SK-N-SH (cell line): Measurements from ENCODE around the gene MYPN. TPM values are rescaled to one million over a fixed set of nuclear protein-coding genes. Genes with fewer than 3 reads are reported as not detected.

Source experiments
- CTCF ChIA-PET: fragments of 300-600, 350-600 bp; formaldehyde crosslinking; extraction: SDS; loops from one replicate; lab custom pipeline; 2021; lab: Yijun Ruan, JAX
- POLR2A ChIA-PET: fragments of 350-600 bp; sonication (Branson Sonifier 250); formaldehyde crosslinking; extraction: SDS; loops from one replicate; lab custom pipeline; 2020; ENCODE audit warnings: antibody characterized with exemption, inconsistent platforms; lab: Yijun Ruan, JAX
- DNase-seq: peaks from one replicate; pipeline ENCODE4 v3.0.0; 2012
- H2AFZ ChIP-seq: fragments of 200-600 bp; sonication (generic); 2 replicates; pipeline ENCODE4 v1.8.1; 2016; ENCODE audit warnings: antibody characterized with exemption, mild to moderate bottlenecking, low read depth
- H3F3A ChIP-seq: fragments of 200-600 bp; sonication (generic); replicated peaks from 2 replicates; pipeline ENCODE3; 2016; ENCODE audit warnings: antibody characterized with exemption, mild to moderate bottlenecking; ENCODE audit not compliant: insufficient read depth
- H3K27ac ChIP-seq, 2 experiments: fragments of 200-500 bp in 1 of 2; fragments of 200-600 bp in 1 of 2; sonication (Bioruptor generic) in 1 of 2; sonication (generic), shearing (Covaris generic) in 1 of 2; 2 replicates each; pipeline versions ENCODE4 v1.5.1 to v1.6.1; 2014 to 2016; ENCODE audit warnings: low read depth in 2 of 2, inconsistent platforms in 1 of 2, low read length in 1 of 2, mild to moderate bottlenecking in 1 of 2, mixed read lengths in 1 of 2
- H3K27me3 ChIP-seq: fragments of 200-600 bp; sonication (generic), shearing (Covaris generic); 2 replicates; pipeline ENCODE4 v1.6.1; 2016; ENCODE audit warnings: mixed run types; ENCODE audit not compliant: insufficient read depth
- H3K36me3 ChIP-seq, 2 experiments: fragments of 200-500 bp in 1 of 2; fragments of 200-600 bp in 1 of 2; sonication (Bioruptor generic) in 1 of 2; sonication (generic) in 1 of 2; replicated peaks in 1 of 2; 2 replicates each; pipeline versions ENCODE3 to v1.5.1; 2014 to 2016; ENCODE audit warnings: low read length in 1 of 2, mild to moderate bottlenecking in 1 of 2; ENCODE audit not compliant: insufficient read depth in 2 of 2, control insufficient read depth in 1 of 2
- H3K4me1 ChIP-seq, 2 experiments: fragments of 200-500 bp in 1 of 2; fragments of 200-600 bp in 1 of 2; sonication (Bioruptor generic) in 1 of 2; sonication (generic), shearing (Covaris generic) in 1 of 2; 2 replicates each; pipeline versions ENCODE4 v1.5.1 to v1.6.1; 2014 to 2016; ENCODE audit warnings: low read depth in 1 of 2, low read length in 1 of 2, mixed run types in 1 of 2; ENCODE audit not compliant: insufficient read depth in 2 of 2, control insufficient read depth in 1 of 2
- H3K4me2 ChIP-seq: fragments of 200-600 bp; sonication (generic), shearing (Covaris generic); 2 replicates; pipeline ENCODE4 v1.6.1; 2017; ENCODE audit warnings: mixed run types
- H3K4me3 ChIP-seq, 2 experiments: fragments of 200-500 bp in 1 of 2; fragments of 200-600 bp in 1 of 2; sonication (Bioruptor generic) in 1 of 2; sonication (generic), shearing (Covaris generic) in 1 of 2; 2 replicates each; pipeline versions ENCODE4 v1.5.1 to v1.8.1; 2014 to 2016; ENCODE audit warnings: low read depth in 2 of 2, inconsistent platforms in 1 of 2, low read length in 1 of 2, mild to moderate bottlenecking in 1 of 2, mixed read lengths in 1 of 2, moderate library complexity in 1 of 2
- H3K79me2 ChIP-seq: fragments of 200-600 bp; sonication (generic); 2 replicates; pipeline ENCODE4 v1.8.1; 2017; ENCODE audit warnings: mild to moderate bottlenecking; ENCODE audit not compliant: insufficient read depth
- H3K9ac ChIP-seq: fragments of 200-600 bp; sonication (generic); 2 replicates; pipeline ENCODE4 v1.6.1; 2017; ENCODE audit warnings: mixed run types
- H3K9me2 ChIP-seq: fragments of 200-600 bp; sonication (generic); 2 replicates; pipeline ENCODE4 v1.6.1; 2017; ENCODE audit warnings: mixed run types
- H3K9me3 ChIP-seq: fragments of 200-600 bp; sonication (generic); 2 replicates; pipeline ENCODE4 v1.6.1; 2017; ENCODE audit warnings: mixed run types, mild to moderate bottlenecking, moderate library complexity
- H4K20me1 ChIP-seq: fragments of 200-600 bp; sonication (generic); 2 replicates; pipeline ENCODE4 v1.6.1; 2017; ENCODE audit warnings: mild to moderate bottlenecking, mixed run types; ENCODE audit not compliant: insufficient read depth
- CTCF ChIP-seq: fragments of 200-600 bp; sonication (generic); IDR thresholded peaks from 2 replicates; pipeline ENCODE4 v1.6.1; 2017; ENCODE audit warnings: antibody characterized with exemption, mild to moderate bottlenecking, moderate library complexity
- FOSL2 ChIP-seq: IDR thresholded peaks from 2 replicates; pipeline ENCODE4 v1.4.0; 2012; ENCODE audit warnings: low read depth, mild to moderate bottlenecking, moderate library complexity, borderline replicate concordance
- FOXJ3 ChIP-seq: sonication (generic); formaldehyde crosslinking; IDR thresholded peaks from 2 replicates; pipeline ENCODE4 v1.5.1; 2020; ENCODE audit warnings: mild to moderate bottlenecking, missing genetic modification reagents
- MEF2A ChIP-seq: IDR thresholded peaks from 2 replicates; pipeline ENCODE4 v1.4.0; 2012; ENCODE audit warnings: low read depth, borderline replicate concordance
- NFIC ChIP-seq: IDR thresholded peaks from 2 replicates; pipeline ENCODE4 v1.4.0; 2012; ENCODE audit warnings: borderline replicate concordance
- POLR2AphosphoS5 ChIP-seq: IDR thresholded peaks from 2 replicates; pipeline ENCODE4 v1.6.1; 2012; ENCODE audit warnings: low read depth, low read length
- RAD21 ChIP-seq: IDR thresholded peaks from 2 replicates; pipeline ENCODE4 v1.6.1; 2012; ENCODE audit warnings: mild to moderate bottlenecking, low read length
- RCOR1 ChIP-seq: fragments of 150-350 bp; IDR thresholded peaks from 2 replicates; pipeline ENCODE4 v1.6.1; 2017; ENCODE audit warnings: antibody characterized with exemption, low read length
- REST ChIP-seq: IDR thresholded peaks from 2 replicates; pipeline ENCODE4 v1.6.1; 2012; ENCODE audit warnings: mild to moderate bottlenecking, low read depth, low read length, moderate library complexity
- RFX5 ChIP-seq: IDR thresholded peaks from 2 replicates; pipeline ENCODE4 v1.6.1; 2012; ENCODE audit warnings: mild to moderate bottlenecking, improper control_type of control experiment, low read length
- RXRA ChIP-seq: IDR thresholded peaks from 2 replicates; pipeline ENCODE4 v1.4.0; 2012; ENCODE audit warnings: low read depth, mild to moderate bottlenecking, borderline replicate concordance
- SIN3A ChIP-seq: IDR thresholded peaks from 2 replicates; pipeline ENCODE4 v1.6.1; 2012; ENCODE audit warnings: low read depth, mild to moderate bottlenecking, low read length, moderate library complexity, borderline replicate concordance
- SMC3 ChIP-seq: IDR thresholded peaks from 2 replicates; pipeline ENCODE4 v1.6.1; 2012; ENCODE audit warnings: low read depth, low read length, improper control_type of control experiment
- TEAD4 ChIP-seq: IDR thresholded peaks from 2 replicates; pipeline ENCODE4 v1.4.0; 2012; ENCODE audit warnings: mild to moderate bottlenecking, borderline replicate concordance; ENCODE audit not compliant: insufficient read depth
- USF1 ChIP-seq: IDR thresholded peaks from 2 replicates; pipeline ENCODE4 v1.4.0; 2012; ENCODE audit warnings: low read depth, borderline replicate concordance
- WGBS: methylation state at CpG from one replicate; pipeline ENCODE4 v1.1.6; 2017; ENCODE audit warnings: low lambda C conversion rate; 5-methylcytosine and 5-hydroxymethylcytosine counted together
- polyA plus RNA-seq, 3 experiments: library from polyadenylated mRNA; depleted of rRNA; stranded (reverse); fragments of >200 nt; gene quantifications; 2 replicates each; pipeline ENCODE4 v1.2.3, GENCODE V29; 2012

Gene MYPN
- polyA plus RNA-seq, 1 of the 3 experiments (the other 2 are of a cell fraction): 0.43 TPM

- H3K36me3 ChIP-seq: no peaks in the 10 kb centered on the region
- H3K4me2 ChIP-seq: no peak overlapping the region
- peaks cover 0 to 32% of the 10 kb centered on the region in 2 experiments; a peak in 2 of 4 replicates for H3K4me1 ChIP-seq
- no peak overlapping the region for H3K4me3 ChIP-seq
- WGBS: 89% methylated on average over 4 of the region's 4 CpGs
- peak overlapping the region in 1 of 2 experiments; percentile 55; a peak in 1 of 4 replicates for H3K27ac ChIP-seq
- CTCF ChIA-PET: interaction anchor here (2.3 to 4.4 kb wide), 2 partner anchors 72 to 217 kb away, joined by 9 to 50 read pairs; no protein-coding TSS in a partner anchor
- DNase-seq: no peak
- peaks cover 10% of the 10 kb centered on the region for H3F3A ChIP-seq
- no peaks in the 10 kb centered on the region for H3K27me3 ChIP-seq
- no peak overlapping the region for H3K9ac ChIP-seq
- TF ChIP-seq NFIC (no peak), RFX5 (no peak), USF1 (no peak), FOXJ3 (no peak), FOSL2 (no peak), SIN3A (no peak), RXRA (no peak), SMC3 (no peak), REST (no peak), CTCF (no peak), POLR2AphosphoS5 (no peak), RCOR1 (no peak), TEAD4 (no peak), RAD21 (no peak), MEF2A (no peak)
- peak overlapping the region; percentile 64; the same call in 1 of the 2 replicates for H2AFZ ChIP-seq
- POLR2A ChIA-PET: no interaction called here
- H3K79me2 ChIP-seq: no peaks in the 10 kb centered on the region
- H4K20me1 ChIP-seq: no peaks in the 10 kb centered on the region
- no peaks in the 10 kb centered on the region for H3K9me2 ChIP-seq
- no peaks in the 10 kb centered on the region for H3K9me3 ChIP-seq
Measured at GRCh38 chr10:68084469-68084868, 24.8 kb upstream of the MYPN start.
